ENCODE measurements around the gene TSPAN3.

DNA sequence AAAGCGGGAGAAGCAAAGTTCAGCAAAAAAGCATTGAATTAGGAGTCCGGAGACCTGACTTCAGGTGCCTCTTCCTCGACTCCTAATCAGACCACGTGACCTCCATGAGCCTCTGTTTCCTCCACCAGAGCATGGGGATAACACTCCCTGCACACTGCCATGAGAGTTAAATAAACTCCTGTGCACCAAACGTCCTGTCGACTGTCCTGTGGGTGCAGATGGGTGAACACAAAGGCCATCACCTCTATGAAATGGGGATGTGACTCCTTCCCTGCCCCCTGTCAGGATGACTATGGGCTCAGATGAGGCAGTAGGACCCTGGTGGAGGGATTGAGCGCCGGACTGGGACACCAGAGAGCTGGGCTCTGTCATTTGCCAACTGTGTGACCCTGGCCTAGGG is 13.5 kb upstream of the TSPAN3 start:
- TF ChIP-seq TCF12 (IDR thresholded peaks at IDR 0.05; ENCODE audit: low read depth) (no peak), TEAD4 (IDR thresholded peaks at IDR 0.05) (no peak)
